Measurements from ENCODE around the gene SHC3. TPM values are rescaled to one million over a fixed set of nuclear protein-coding genes. Genes with fewer than 3 reads are reported as not detected.
A peak's percentile ranks its signal among the peaks of the same experiment; 100 is the strongest.

SHC3 gene
- total RNA-seq, 4 donors from 2014 or later, result 1.1 to 11.4 (median 3.4) TPM

- H3K36me3 ChIP-seq, result no peaks in the 10 kb centered on the region
- peaks cover 0 to 38% (median 15%) of the 10 kb centered on the region in 4 donors for H3K4me1 ChIP-seq
- peaks cover 0 to 25% of the 10 kb centered on the region in 2 donors for H3K27me3 ChIP-seq
- H3K9me3 ChIP-seq, result no peaks in the 10 kb centered on the region
- no peak for DNase-seq (ENCODE audit: low spot score in 2 of 2)
- peak overlapping the region in 2 of 4 donors; percentile 31 to 58 for H3K4me3 ChIP-seq
- TF ChIP-seq POLR2A (IDR thresholded peaks at IDR 0.05), result no peak
- TF ChIP-seq CTCF (IDR thresholded peaks at IDR 0.05), result no peak
- no peak for TF ChIP-seq EP300 (IDR thresholded peaks at IDR 0.05)
- peak overlapping the region in 2 of 4 donors; percentile 51 to 66 for H3K27ac ChIP-seq
- WGBS, 2 donors, result 72 to 79% methylated on average over 11 of the region's 11 CpGs
Measured at GRCh38 chr9:89178830-89179539, 367 bp upstream of the SHC3 start.

GRCh38 chr9:89177012-89177943 lies 1.3 kb downstream of the SHC3 start:
- 15 to 26% methylated on average over 26 to 38 of the region's 38 CpGs for WGBS, 2 donors
- DNase-seq (ENCODE audit: low spot score in 2 of 2), result no peak
- H3K27ac ChIP-seq, result peak overlapping the region in 1 of 4 donors; percentile 43

GRCh38 chr9:89175828-89176261 lies 2.8 kb downstream of the SHC3 start:
- no peak for DNase-seq (ENCODE audit: low spot score in 2 of 2)
- WGBS, 2 donors, result 77 to 83% methylated on average over 5 of the region's 5 CpGs
- Histone ChIP-seq H3K4me1 (peaks cover 0 to 46% (median 15%) of the 10 kb centered on the region in 4 donors), H3K27me3 (peaks cover 0 to 25% of the 10 kb centered on the region in 2 donors), H3K36me3 (no peaks in the 10 kb centered on the region), H3K4me3 (no peak overlapping the region), H3K9me3 (no peaks in the 10 kb centered on the region), H3K27ac (no peak overlapping the region)
- TF ChIP-seq CTCF (IDR thresholded peaks at IDR 0.05), result no peak
- TF ChIP-seq EP300 (IDR thresholded peaks at IDR 0.05), result no peak
- TF ChIP-seq POLR2A (IDR thresholded peaks at IDR 0.05), result no peak

More at GRCh38 chr9:89177012-89177943, 1.3 kb downstream of the SHC3 start:
- TF ChIP-seq EP300 (IDR thresholded peaks at IDR 0.05), result no peak
- TF ChIP-seq POLR2A (IDR thresholded peaks at IDR 0.05), result no peak
- TF ChIP-seq CTCF (IDR thresholded peaks at IDR 0.05), result no peak
- Histone ChIP-seq H3K4me3 (peak overlapping the region in 3 of 4 donors; percentile 19 to 58 (median 23)), H3K4me1 (peaks cover 0 to 38% (median 15%) of the 10 kb centered on the region in 4 donors), H3K27me3 (peaks cover 0 to 25% of the 10 kb centered on the region in 2 donors), H3K9me3 (no peaks in the 10 kb centered on the region), H3K36me3 (no peaks in the 10 kb centered on the region)

GRCh38 chr9:89174291-89174690 lies 4.3 kb downstream of the SHC3 start:
- H3K27me3 ChIP-seq, result peaks cover 0 to 25% of the 10 kb centered on the region in 2 donors
- peaks cover 0 to 33% (median 5%) of the 10 kb centered on the region in 4 donors for H3K4me1 ChIP-seq

DNA sequence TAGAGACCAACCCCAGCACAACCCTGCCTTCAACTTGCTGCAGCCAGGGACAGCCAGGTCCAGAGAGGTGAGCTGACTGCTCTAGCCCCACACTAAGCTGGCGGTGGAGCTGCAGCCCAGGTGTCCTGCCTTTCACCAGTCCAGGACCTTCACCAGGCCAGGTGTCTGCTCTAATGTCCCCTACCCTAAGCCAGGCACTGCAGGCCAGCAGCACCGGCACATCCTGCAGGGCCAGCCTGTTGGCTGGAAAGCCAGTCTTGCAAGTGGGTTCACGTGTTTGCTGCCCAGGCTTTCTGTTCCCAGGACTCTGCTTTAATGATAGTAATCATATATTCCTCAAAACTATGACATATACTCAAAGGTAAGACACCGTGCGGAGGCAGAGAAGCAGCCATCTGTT lies 5.5 kb downstream of the SHC3 start:
- Histone ChIP-seq H3K27ac (no peak overlapping the region), H3K36me3 (no peaks in the 10 kb centered on the region), H3K4me3 (no peak overlapping the region), H3K4me1 (peaks cover 0 to 21% (median under 1%) of the 10 kb centered on the region in 4 donors), H3K9me3 (no peaks in the 10 kb centered on the region), H3K27me3 (peaks cover 0 to 14% of the 10 kb centered on the region in 2 donors)
- TF ChIP-seq POLR2A (IDR thresholded peaks at IDR 0.05), result no peak
- no peak for TF ChIP-seq EP300 (IDR thresholded peaks at IDR 0.05)
- TF ChIP-seq CTCF (IDR thresholded peaks at IDR 0.05), result no peak
- 93 to 95% methylated on average over 5 of the region's 5 CpGs for WGBS, 2 donors
- no peak for DNase-seq (ENCODE audit: low spot score in 2 of 2)

More at GRCh38 chr9:89174291-89174690, 4.3 kb downstream of the SHC3 start:
- DNase-seq (ENCODE audit: low spot score in 2 of 2), result no peak
- H3K27ac ChIP-seq, result no peak overlapping the region
- no peak for TF ChIP-seq POLR2A (IDR thresholded peaks at IDR 0.05)
- TF ChIP-seq EP300 (IDR thresholded peaks at IDR 0.05), result no peak
- no peaks in the 10 kb centered on the region for H3K9me3 ChIP-seq
- WGBS, 2 donors, result 68 to 85% methylated on average over 6 of the region's 6 CpGs
- H3K36me3 ChIP-seq, result no peaks in the 10 kb centered on the region
- H3K4me3 ChIP-seq, result no peak overlapping the region
